NCI-H1417 (cell line): ENCODE data around the gene CLDN11.

Experiments used
- DNase-seq, 3 experiments: peaks; one replicate each; lab custom pipeline; 2025; lab: John Stamatoyannopoulos, UW

Gene CLDN11

DNA sequence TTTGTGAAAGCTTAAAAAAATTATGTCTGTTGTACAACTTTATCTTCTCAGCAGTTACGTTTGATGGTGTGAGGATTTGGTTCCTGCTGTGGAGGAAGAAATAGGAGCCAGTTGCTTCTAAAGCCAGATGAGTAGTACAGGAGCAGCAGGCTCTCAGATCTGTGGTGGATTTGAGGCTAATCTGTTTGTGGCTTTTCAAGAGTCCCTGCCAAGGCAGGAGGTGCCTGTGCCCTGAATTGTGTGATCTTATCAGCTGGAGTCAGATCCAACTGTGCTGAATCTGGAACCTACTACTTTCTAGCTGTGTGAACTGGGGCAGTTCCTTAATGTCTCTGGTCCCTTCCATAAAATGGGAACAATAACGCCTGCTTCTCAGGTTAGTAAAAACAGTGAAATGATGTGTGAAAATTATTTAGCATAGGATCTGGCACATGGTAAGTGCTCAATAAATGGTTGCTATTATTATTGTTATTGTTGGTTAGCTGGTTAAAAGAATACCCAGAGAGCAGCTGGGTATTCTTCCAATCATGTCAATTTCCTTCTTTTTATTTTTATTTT is 7.7 kb downstream of the CLDN11 start:
- DNase-seq = no peak

DNA sequence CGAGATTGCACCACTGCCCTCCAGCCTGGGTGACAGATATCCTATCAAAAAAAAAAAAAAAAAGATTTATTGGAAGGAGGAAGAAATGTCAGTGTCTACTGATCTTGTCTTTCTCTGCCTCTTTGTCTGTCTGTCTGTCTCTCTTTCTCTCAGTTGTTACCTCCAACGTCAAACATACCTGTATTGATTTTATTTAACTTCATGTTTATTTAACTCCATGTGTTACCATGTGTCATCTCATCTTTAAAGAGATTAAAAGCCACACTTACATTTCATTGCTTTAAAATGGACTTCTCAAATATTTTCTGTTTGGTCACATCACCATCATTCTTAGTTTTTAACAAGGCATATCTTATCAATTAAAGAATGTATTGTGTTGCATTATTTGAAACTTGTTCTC is 9.4 kb downstream of the CLDN11 start:
- no peak for DNase-seq

GRCh38 chr3:170429050-170429449 is 10.4 kb downstream of the CLDN11 start:
- no peak for DNase-seq

DNA sequence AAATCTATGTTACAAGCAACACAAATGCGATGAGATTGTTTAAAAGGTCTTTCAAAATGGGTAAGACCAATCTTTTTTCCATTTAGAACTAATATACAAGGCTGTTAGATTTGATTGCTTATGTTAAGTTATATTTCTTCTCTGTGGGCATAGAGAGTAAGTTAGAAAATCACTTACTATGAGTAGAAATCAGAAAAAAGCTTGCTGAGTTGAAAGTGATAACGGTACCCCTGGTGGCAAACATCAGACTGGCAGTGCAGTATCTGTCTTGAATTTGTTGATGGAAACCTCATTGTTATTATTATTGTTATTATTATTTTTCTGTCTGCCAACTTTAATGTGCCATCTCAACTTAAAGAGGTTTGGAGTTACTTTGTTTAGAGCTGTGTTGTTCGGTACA is 12.4 kb downstream of the CLDN11 start:
- no peak for DNase-seq

- DNase-seq = no peak
These were observed 13.7 kb downstream of the CLDN11 start for GRCh38 chr3:170432416-170432815.

GRCh38 chr3:170436697-170437096 is 18.0 kb downstream of the CLDN11 start:
- DNase-seq = no peak

- no peak for DNase-seq
These were observed 18.5 kb downstream of the CLDN11 start for GRCh38 chr3:170437176-170437575.

DNA sequence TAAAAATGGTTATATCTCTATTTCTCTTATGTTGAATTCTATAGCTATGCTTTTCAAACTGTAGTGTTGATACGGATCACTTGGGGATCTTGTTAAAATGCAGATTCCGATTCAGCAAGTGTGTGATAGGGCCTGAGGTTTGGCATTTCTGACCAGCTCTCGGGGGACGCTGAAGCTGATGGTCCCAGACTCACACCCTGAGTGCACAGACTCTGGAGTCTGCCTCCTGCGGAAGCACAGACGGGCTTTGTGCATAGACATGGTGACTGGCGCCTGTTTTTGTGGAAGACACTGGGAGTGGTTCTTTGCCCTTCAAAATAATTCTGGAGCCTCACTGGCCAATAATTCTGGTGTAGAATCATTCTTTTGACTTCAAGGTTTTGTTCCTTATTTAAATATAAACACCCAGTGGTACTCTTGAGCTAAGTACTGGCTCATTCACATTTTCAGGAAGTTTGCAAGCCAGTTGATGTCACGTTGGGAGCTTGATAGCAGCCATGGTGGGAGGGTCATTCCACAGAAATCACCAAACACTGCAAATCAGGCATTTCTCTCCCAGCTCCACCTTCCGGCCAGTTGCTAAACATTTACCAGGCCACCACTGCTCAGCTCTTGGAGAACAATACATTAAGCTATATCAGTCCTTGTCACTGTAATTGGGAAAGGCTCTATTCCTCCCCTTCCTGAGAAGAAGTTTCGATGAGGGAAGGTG is 19.2 kb downstream of the CLDN11 start:
- DNase-seq = no peak

DNA sequence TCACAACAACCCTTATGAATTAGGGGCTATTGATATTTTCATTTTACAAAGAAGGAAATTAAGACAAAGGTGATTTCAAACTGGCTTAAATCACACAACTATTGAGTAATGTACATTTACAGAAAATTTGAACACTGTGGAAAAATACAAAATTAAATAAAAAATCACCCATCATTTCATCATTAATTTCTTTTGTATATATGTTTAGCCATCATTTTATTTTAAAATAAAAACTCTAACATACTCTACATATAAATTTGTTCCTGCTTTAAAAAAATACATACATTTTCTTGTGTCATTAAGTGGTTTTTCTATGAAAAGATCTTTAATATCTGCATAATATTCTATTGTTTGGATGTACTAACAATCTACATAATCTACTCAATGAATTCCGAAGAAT is 20.2 kb downstream of the CLDN11 start:
- DNase-seq = no peak

DNA sequence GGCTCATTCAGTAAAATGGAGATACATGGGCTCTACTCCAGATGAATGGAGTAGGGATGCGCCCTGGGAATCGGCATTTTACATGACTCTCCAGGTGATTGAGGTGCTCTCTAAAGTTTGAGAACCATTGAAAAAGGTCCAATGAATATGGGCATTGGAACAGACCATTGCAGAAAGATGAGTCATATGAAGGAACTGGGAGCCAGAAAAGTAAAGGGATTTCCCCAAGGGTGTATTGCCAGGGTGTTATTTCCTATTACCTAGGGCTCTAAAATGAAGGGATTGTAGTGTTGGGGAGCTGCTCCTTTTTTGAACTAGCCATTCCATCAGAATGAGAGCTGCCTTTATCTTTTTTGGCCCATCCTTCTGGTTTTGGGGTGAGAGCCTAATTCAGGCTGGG is 21.7 kb downstream of the CLDN11 start:
- DNase-seq = no peak

GRCh38 chr3:170441412-170441811 is 22.7 kb downstream of the CLDN11 start:
- no peak for DNase-seq

DNA sequence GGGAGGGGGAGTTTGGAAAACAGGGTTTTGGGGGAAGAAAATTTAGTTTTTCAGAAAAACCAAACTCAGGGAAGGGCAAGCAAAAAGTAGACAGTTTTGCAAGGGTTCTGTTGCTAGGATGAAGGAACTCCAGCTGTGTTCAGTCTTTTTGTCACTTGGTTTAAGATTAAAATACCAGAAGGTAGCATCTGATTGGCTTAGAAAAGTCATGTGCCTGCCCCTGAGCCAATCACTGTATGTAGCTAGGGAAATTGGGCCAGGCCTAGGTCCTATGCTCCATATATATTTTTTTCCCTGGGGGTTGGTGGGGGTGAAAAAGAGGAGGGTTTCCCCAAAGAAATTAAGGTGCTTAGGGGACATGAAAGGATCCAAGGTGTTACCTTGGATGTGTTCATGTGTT is 24.3 kb downstream of the CLDN11 start:
- DNase-seq = no peak

DNA sequence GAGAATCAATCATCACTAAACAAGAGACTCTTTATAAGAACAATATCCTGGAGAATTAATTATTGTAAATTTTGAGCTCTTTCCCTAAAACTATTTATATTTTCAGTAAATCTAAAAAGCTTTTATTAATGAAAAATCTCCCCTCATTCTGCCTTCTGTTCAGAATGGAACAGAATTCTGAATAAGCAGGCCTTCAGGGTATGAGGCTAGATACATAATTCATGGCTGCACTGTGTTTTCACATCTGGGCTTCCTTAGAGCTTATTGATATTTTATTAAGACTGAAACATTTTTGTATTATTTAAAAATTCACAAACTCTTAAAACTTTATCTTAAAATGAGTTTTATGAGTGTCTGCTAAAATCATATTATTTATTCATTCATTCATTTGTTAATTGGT is 24.8 kb downstream of the CLDN11 start:
- DNase-seq = no peak

DNA sequence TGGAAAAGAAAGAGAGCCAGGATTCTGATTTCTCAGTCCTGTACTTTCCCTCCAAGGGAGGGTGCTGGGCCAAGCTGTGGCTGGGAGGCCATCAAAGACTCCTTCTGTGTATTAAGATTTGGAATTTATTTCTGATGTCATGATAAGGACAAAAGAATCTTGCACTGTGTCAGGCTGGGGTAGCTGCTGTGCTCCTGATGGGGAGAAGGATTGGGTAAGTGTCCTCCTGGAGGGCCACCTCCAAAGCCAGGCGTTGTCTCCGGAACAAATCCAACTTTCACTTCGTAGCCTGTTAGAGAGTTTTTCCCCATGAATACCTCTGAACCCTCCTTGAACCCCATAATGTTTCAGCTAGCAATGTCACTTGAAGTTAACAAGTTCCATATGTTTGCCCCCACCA is 29.9 kb downstream of the CLDN11 start:
- no peak for DNase-seq

DNA sequence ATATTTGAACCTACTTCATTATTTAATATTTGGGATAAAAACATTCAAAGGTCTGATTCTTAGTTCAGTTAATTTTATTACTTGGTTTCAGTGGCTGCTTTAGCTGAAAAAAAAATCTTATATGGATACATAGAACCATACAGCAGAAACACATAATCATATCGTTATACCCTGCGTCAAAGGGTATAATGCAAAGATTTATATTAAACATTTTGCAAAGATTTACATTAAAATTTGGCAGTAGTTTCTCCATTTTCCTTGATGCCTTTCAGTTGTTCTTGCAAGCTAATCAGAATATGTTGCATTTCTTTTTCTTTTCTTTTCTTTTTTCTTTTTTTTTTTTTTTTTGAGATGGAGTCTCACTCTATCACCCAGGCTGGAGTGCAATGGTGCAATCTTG is 31.4 kb downstream of the CLDN11 start:
- DNase-seq = no peak

GRCh38 chr3:170454509-170454908 is 35.8 kb downstream of the CLDN11 start:
- DNase-seq = no peak

DNA sequence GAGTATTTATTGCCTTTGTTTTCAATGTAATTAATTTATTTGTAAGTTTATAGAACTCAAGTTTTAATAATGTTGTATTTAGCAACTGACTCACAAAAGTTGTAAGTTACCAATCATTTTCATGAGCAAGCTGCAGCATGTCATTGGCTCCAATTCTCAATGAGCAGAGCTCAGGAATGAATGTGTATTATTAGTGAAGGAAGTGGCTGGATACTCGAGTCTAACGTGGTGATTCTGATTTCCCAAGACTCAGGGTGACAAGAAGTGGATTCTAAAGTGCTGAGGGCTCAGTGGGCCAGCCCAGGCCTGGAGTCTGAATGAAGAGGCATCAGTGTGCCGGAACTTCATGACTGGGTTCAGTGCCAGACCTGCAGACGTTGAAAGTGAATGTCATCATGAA is 39.6 kb downstream of the CLDN11 start:
- no peak for DNase-seq

DNA sequence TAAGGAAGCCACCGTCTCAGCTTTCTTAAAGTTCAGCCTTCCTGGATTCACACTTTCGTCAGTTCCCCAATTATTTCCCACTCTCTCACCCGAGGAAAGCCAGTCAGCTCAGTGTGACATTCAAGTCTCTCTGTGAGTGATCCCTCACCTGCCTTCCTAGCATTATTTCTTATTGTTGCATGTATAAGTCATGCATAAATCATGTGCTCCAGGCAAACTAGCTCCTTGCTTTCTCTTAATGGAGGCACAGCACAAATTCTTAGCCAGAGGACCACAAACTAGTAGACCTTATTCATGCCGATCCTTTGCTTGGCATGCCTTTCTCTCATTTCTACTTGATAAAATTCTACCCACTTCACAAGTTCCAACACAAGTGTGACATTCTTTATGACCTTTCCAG is 44.3 kb downstream of the CLDN11 start:
- peak in 1 of 3 experiments; percentile 27 for DNase-seq

DNA sequence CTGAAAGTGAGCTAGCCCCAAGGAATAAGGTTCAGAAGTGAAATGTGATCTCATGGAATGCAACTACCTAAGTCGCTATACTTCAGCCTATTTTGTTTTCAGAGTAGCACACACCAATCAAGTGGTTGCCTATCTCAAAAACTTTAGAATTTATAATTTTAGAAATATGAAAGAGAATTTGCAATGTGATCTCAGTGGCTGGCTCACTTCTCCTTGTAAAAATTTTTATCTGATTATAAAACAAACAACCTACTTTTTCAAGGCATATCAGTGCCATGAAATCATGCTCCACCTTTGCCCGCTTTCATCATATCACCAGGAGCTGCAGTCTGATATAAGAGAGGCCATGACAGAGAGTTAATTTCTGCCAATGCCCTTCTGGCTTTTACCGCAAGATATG is 47.3 kb downstream of the CLDN11 start:
- no peak for DNase-seq

- peak; percentile 84 to 95 (median 90) for DNase-seq
These were observed 48.3 kb downstream of the CLDN11 start for GRCh38 chr3:170467007-170467406.

DNA sequence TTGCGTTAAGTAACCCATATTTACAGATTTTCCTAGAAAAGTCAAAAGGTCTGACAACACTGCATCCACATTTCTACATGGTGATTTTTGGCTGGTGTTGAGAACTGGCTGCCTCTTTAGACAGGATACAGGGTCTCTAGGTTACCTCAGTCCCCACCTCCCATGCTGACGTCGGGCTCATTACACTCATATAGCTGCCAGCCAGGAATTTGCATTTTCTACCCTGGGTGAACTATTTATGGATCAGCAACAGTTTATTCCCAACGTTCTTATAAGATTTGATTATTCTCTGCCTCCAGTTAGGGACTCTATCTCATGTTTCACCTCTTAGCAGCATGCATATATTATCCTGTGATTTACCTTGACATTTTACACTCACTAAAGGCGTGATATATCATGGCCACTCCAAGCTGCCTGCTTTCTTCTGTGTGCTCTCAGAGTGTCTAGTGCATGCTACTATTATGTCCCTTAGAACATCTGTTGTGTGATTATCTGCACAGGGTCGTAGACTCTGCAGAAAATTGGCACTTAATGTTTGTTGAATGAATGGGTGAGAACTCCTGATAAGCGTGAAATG is 49.0 kb downstream of the CLDN11 start:
- DNase-seq = peak; percentile 82 to 95 (median 84)

GRCh38 chr3:170469151-170470062 is 50.7 kb downstream of the CLDN11 start:
- peak; percentile 70 to 98 (median 97) for DNase-seq
